Subcutaneous abdominal adipose tissue (tissue), 5 donors: ENCODE measurements around the gene SCAPER.

Source experiments
- H3K27ac ChIP-seq: one replicate; pipeline ENCODE4 v1.7.0; 2013; ENCODE audit warnings: low read depth, mild to moderate bottlenecking, inconsistent platforms, low read length, moderate library complexity
- H3K27me3 ChIP-seq, 5 donors: one replicate each; pipeline ENCODE4 v1.7.0; 2013; ENCODE audit warnings: low read length in 5 of 5, inconsistent platforms in 1 of 5; ENCODE audit not compliant: control insufficient read depth in 5 of 5, insufficient read depth in 4 of 5
- H3K36me3 ChIP-seq, 5 donors: one replicate each; pipeline ENCODE4 v1.7.0; 2013; ENCODE audit warnings: low read length in 5 of 5; ENCODE audit not compliant: control insufficient read depth in 5 of 5, insufficient read depth in 5 of 5
- H3K4me1 ChIP-seq, 5 donors: one replicate each; pipeline ENCODE4 v1.7.0; 2013; ENCODE audit warnings: low read length in 5 of 5, mild to moderate bottlenecking in 3 of 5, moderate library complexity in 1 of 5; ENCODE audit not compliant: control insufficient read depth in 5 of 5, insufficient read depth in 5 of 5
- H3K4me3 ChIP-seq, 5 donors: one replicate each; pipeline ENCODE4 v1.7.0; 2013; ENCODE audit warnings: low read length in 5 of 5, low read depth in 1 of 5
- H3K9ac ChIP-seq, 5 donors: one replicate each; pipeline ENCODE4 v1.7.0; 2013; ENCODE audit warnings: low read length in 5 of 5, mild to moderate bottlenecking in 4 of 5, moderate library complexity in 3 of 5
- H3K9me3 ChIP-seq, 5 donors: one replicate each; pipeline ENCODE4 v1.7.0; 2013; ENCODE audit warnings: low read length in 5 of 5; ENCODE audit not compliant: control insufficient read depth in 5 of 5
- donor health status: healthy.
- donor health status: healthy.
- donor health status: healthy.
- donor health status: healthy.
- donor health status: healthy.

Gene SCAPER

GRCh38 chr15:76467136-76467535, 438.0 kb downstream of the SCAPER start:
- Histone ChIP-seq H3K27ac (no peak overlapping the region), H3K9me3 (peaks cover 0 to 17% (median 0%) of the 10 kb centered on the region in 5 donors), H3K36me3 (peaks cover 6 to 34% (median 11%) of the 10 kb centered on the region in 5 donors), H3K9ac (no peak overlapping the region), H3K4me3 (no peak overlapping the region), H3K4me1 (no peaks in the 10 kb centered on the region), H3K27me3 (no peaks in the 10 kb centered on the region)

DNA sequence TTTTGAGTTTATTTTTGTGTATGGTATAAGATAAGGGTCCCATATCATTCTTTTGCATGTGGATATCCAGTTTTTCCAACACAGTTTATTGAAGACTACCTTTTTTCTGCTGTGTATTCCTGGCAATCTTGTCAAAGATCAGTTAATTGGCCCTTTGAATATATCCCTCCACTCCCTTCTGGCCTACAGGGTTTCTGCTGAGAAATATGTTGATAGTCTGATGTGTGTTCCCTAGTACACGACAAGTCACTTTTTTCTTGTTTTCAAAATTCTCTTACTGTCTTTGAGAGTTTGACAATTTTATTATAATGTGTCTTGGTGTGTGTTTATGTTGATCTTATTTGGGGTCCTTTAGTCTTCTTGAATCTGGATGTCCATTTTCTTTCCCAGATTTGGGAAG, 439.4 kb downstream of the SCAPER start:
- H3K27ac ChIP-seq, result no peak overlapping the region
- H3K4me1 ChIP-seq, result no peaks in the 10 kb centered on the region
- H3K36me3 ChIP-seq, result peaks cover 6 to 28% (median 11%) of the 10 kb centered on the region in 5 donors
- no peak overlapping the region for H3K9ac ChIP-seq
- peaks cover 0 to 17% (median 0%) of the 10 kb centered on the region in 5 donors for H3K9me3 ChIP-seq
- H3K27me3 ChIP-seq, result no peaks in the 10 kb centered on the region
- H3K4me3 ChIP-seq, result no peak overlapping the region

- Histone ChIP-seq H3K4me3 (no peak overlapping the region), H3K27ac (no peak overlapping the region), H3K4me1 (no peaks in the 10 kb centered on the region), H3K36me3 (peaks cover 0 to 13% (median 5%) of the 10 kb centered on the region in 5 donors), H3K27me3 (no peaks in the 10 kb centered on the region), H3K9ac (no peak overlapping the region), H3K9me3 (peaks cover 0 to 17% (median 0%) of the 10 kb centered on the region in 5 donors)
Measured at GRCh38 chr15:76464247-76464646, 440.9 kb downstream of the SCAPER start.

GRCh38 chr15:76460871-76461270, 444.3 kb downstream of the SCAPER start:
- peaks cover 0 to 7% (median 0%) of the 10 kb centered on the region in 5 donors for H3K36me3 ChIP-seq
- H3K27me3 ChIP-seq, result no peaks in the 10 kb centered on the region
- no peak overlapping the region for H3K9ac ChIP-seq
- no peak overlapping the region for H3K27ac ChIP-seq
- H3K9me3 ChIP-seq, result peaks cover 0 to 4% (median 0%) of the 10 kb centered on the region in 5 donors
- no peaks in the 10 kb centered on the region for H3K4me1 ChIP-seq
- H3K4me3 ChIP-seq, result no peak overlapping the region

DNA sequence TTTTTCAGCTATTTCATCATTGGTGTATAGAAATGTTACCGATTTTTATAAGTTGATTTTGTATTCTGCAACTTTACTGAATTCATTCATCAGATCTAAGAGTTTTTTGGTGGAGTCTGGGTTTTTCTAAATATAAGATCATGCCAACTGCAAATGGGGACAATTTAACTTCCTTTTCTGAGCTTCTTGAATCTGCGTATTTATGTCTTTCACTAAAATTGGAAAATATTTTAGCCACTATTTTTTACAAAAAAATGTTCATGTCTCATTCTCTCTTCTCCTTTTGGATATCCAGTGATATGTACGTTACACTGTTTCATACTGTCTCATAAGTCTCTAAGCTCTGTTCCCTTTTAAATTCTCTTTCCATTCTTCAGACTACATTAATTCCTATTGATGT, 444.8 kb downstream of the SCAPER start:
- no peaks in the 10 kb centered on the region for H3K9me3 ChIP-seq
- peaks cover 0 to 7% (median 0%) of the 10 kb centered on the region in 5 donors for H3K36me3 ChIP-seq
- H3K4me3 ChIP-seq, result no peak overlapping the region
- H3K4me1 ChIP-seq, result no peaks in the 10 kb centered on the region
- no peaks in the 10 kb centered on the region for H3K27me3 ChIP-seq
- H3K9ac ChIP-seq, result no peak overlapping the region
- no peak overlapping the region for H3K27ac ChIP-seq

- no peak overlapping the region for H3K27ac ChIP-seq
- no peaks in the 10 kb centered on the region for H3K4me1 ChIP-seq
- no peak overlapping the region for H3K9ac ChIP-seq
Measured at GRCh38 chr15:76451540-76451939, 453.6 kb downstream of the SCAPER start.

DNA sequence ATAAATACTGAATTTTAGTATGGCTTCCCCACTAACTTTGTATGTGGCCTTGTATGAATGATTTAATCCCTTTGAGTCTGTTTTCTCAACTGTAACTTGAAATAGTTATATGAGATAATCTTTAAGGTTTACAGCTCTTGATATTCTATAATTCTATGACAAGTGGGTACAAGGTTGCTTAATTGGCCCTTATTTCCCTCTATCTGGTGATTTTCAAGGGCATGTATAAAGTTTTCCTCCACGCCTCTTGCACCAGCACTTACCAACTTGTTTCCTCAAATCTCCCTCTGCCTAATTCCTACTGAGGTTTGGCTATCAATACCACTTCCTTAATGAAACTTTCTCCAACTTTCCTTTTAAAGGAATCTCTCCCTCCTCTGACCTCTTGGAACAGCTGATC, 455.7 kb downstream of the SCAPER start:
- no peak overlapping the region for H3K9ac ChIP-seq
- no peaks in the 10 kb centered on the region for H3K36me3 ChIP-seq
- H3K27me3 ChIP-seq, result no peaks in the 10 kb centered on the region
- H3K4me1 ChIP-seq, result no peaks in the 10 kb centered on the region
- no peak overlapping the region for H3K27ac ChIP-seq
- H3K9me3 ChIP-seq, result no peaks in the 10 kb centered on the region
- no peak overlapping the region for H3K4me3 ChIP-seq

More at GRCh38 chr15:76451540-76451939, 453.6 kb downstream of the SCAPER start:
- H3K36me3 ChIP-seq, result no peaks in the 10 kb centered on the region
- H3K4me3 ChIP-seq, result no peak overlapping the region
- H3K27me3 ChIP-seq, result no peaks in the 10 kb centered on the region
- H3K9me3 ChIP-seq, result no peaks in the 10 kb centered on the region

- H3K27me3 ChIP-seq, result no peaks in the 10 kb centered on the region
- no peak overlapping the region for H3K27ac ChIP-seq
- no peaks in the 10 kb centered on the region for H3K9me3 ChIP-seq
- no peaks in the 10 kb centered on the region for H3K36me3 ChIP-seq
- no peaks in the 10 kb centered on the region for H3K4me1 ChIP-seq
- H3K4me3 ChIP-seq, result no peak overlapping the region
- no peak overlapping the region for H3K9ac ChIP-seq
Measured at GRCh38 chr15:76448755-76449154, 456.4 kb downstream of the SCAPER start.

DNA sequence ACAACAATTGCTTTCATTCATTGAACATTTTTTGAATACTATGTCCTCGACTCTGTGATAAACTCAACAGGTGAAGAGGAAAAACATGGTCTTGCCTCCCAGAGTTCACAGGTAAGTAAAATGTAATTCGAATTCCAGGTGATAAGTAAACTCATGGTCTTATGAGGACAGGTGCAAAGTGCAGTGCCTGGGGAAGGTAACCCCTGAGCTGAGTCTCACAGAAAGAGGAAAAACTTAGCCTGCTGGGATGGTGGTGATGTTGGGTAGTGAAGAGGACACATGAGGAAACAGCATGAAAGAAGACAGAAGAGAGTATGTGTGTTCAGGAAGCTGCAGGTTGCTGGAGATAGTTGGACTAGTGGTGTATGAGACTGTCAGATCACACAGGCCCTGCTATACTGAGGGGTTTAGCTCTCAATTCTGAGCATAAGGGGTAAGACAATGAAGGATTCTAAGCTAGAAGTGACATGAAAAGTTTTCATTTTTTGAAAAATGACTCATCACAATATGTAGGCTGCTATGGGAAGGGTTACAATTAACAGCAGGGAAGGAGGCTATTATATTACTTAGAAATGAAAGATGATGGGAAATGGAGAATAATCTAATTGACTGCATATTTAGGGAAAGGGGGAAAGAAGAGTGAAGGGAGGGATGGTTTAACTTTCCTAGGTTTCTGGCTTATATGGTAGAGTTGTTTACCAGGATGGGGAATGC, 457.3 kb downstream of the SCAPER start:
- H3K27me3 ChIP-seq, result no peaks in the 10 kb centered on the region
- no peak overlapping the region for H3K4me3 ChIP-seq
- no peaks in the 10 kb centered on the region for H3K4me1 ChIP-seq
- H3K9ac ChIP-seq, result no peak overlapping the region
- no peaks in the 10 kb centered on the region for H3K9me3 ChIP-seq
- no peak overlapping the region for H3K27ac ChIP-seq
- H3K36me3 ChIP-seq, result peaks cover 0 to 4% (median 0%) of the 10 kb centered on the region in 5 donors

DNA sequence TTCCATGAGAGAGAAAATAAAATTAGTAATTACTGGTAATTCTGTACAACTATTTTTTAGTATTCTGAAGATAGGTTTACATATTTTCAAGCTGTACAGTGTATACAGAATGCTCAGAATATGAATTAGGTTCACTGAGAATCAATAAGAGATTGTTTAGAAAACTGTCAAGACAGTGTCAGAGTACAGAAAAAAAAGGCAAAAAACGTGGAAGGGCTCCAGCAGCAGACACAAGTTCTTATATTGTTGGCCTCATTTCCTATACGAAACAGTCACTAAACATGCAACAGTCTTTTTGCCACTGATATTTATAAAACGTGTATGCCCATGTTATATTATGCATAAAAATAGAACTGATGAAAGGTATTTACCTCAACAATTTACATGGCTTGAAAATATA, 464.7 kb downstream of the SCAPER start:
- Histone ChIP-seq H3K4me1 (no peaks in the 10 kb centered on the region), H3K9ac (no peak overlapping the region), H3K9me3 (no peaks in the 10 kb centered on the region), H3K27ac (no peak overlapping the region), H3K4me3 (no peak overlapping the region), H3K36me3 (peaks cover 0 to 4% (median 0%) of the 10 kb centered on the region in 5 donors), H3K27me3 (no peaks in the 10 kb centered on the region)
